H9 (cell line): ENCODE data around the gene SETDB2. TPM values are rescaled to one million over a fixed set of nuclear protein-coding genes. Genes with fewer than 3 reads are reported as not detected.

ENCODE experiments used
- DNase-seq: peaks from one replicate; pipeline ENCODE4 v3.0.0-alpha.2; 2017
- H2AFZ ChIP-seq: one replicate; pipeline ENCODE4 v1.6.1; 2013; ENCODE audit warnings: mild to moderate bottlenecking, low read length, control low read depth, moderate library complexity
- H2AK5ac ChIP-seq: 2 replicates; pipeline ENCODE4 v1.6.1; 2013; ENCODE audit warnings: low read length, control low read depth, mixed read lengths; ENCODE audit not compliant: insufficient read length
- H2BK120ac ChIP-seq: one replicate; pipeline ENCODE4 v1.6.1; 2013; ENCODE audit warnings: low read depth, mild to moderate bottlenecking, low read length, control low read depth, inconsistent platforms; ENCODE audit not compliant: poor library complexity, severe bottlenecking
- H2BK12ac ChIP-seq: 2 replicates; pipeline ENCODE4 v1.6.1; 2013; ENCODE audit warnings: low read length, control low read depth, mixed read lengths, low read depth; ENCODE audit not compliant: insufficient read length
- H2BK15ac ChIP-seq: 2 replicates; pipeline ENCODE4 v1.6.1; 2013; ENCODE audit warnings: low read depth, low read length, control low read depth
- H2BK20ac ChIP-seq: one replicate; pipeline ENCODE4 v1.6.1; 2013; ENCODE audit warnings: low read depth, mild to moderate bottlenecking, low read length, control low read depth, inconsistent platforms; ENCODE audit not compliant: poor library complexity, severe bottlenecking
- H2BK5ac ChIP-seq: 2 replicates; pipeline ENCODE4 v1.6.1; 2013; ENCODE audit warnings: low read length, control low read depth, mixed read lengths; ENCODE audit not compliant: insufficient read length
- H3K14ac ChIP-seq: 2 replicates; pipeline ENCODE4 v1.6.1; 2013; ENCODE audit warnings: low read length, control low read depth; ENCODE audit not compliant: insufficient read depth
- H3K18ac ChIP-seq: 2 replicates; pipeline ENCODE4 v1.6.1; 2013; ENCODE audit warnings: low read depth, mild to moderate bottlenecking, mixed read lengths, low read length, control low read depth; ENCODE audit not compliant: insufficient read length
- H3K23ac ChIP-seq: 2 replicates; pipeline ENCODE4 v1.6.1; 2013; ENCODE audit warnings: low read length, control low read depth, mixed read lengths, low read depth; ENCODE audit not compliant: insufficient read length
- H3K23me2 ChIP-seq: 2 replicates; pipeline ENCODE4 v1.6.1; 2013; ENCODE audit warnings: low read depth, mild to moderate bottlenecking, mixed read lengths, low read length, control low read depth; ENCODE audit not compliant: insufficient read length, poor library complexity, severe bottlenecking
- H3K27ac ChIP-seq: 2 replicates; pipeline ENCODE4 v1.5.1; 2013; ENCODE audit warnings: low read length, control low read depth, mixed read lengths, low read depth; ENCODE audit not compliant: insufficient read length
- H3K27me3 ChIP-seq: 2 replicates; pipeline ENCODE4 v1.6.1; 2013; ENCODE audit warnings: low read length, control low read depth, inconsistent platforms; ENCODE audit not compliant: insufficient read depth
- H3K4ac ChIP-seq: 2 replicates; pipeline ENCODE4 v1.6.1; 2013; ENCODE audit warnings: low read depth, mild to moderate bottlenecking, control low read depth, inconsistent platforms, low read length, moderate library complexity
- H3K4me1 ChIP-seq: 2 replicates; pipeline ENCODE4 v1.6.1; 2013; ENCODE audit warnings: low read length, control low read depth, inconsistent platforms; ENCODE audit not compliant: insufficient read depth
- H3K4me2 ChIP-seq: 2 replicates; pipeline ENCODE4 v1.6.1; 2013; ENCODE audit warnings: low read length, control low read depth, mixed read lengths; ENCODE audit not compliant: insufficient read length, insufficient read depth
- H3K56ac ChIP-seq: 2 replicates; pipeline ENCODE4 v1.6.1; 2013; ENCODE audit warnings: low read depth, mild to moderate bottlenecking, mixed read lengths, low read length, control low read depth; ENCODE audit not compliant: insufficient read length
- H3K79me1 ChIP-seq: 2 replicates; pipeline ENCODE4 v1.6.1; 2013; ENCODE audit warnings: low read depth, mild to moderate bottlenecking, moderate library complexity, low read length, control low read depth, inconsistent platforms; ENCODE audit not compliant: insufficient read depth, poor library complexity, severe bottlenecking
- H3K79me2 ChIP-seq: 2 replicates; pipeline ENCODE4 v1.6.1; 2013; ENCODE audit warnings: low read length, control low read depth, inconsistent platforms; ENCODE audit not compliant: insufficient read depth
- H3K9ac ChIP-seq: 2 replicates; pipeline ENCODE4 v1.6.1; 2013; ENCODE audit warnings: low read length, control low read depth, mixed read lengths; ENCODE audit not compliant: insufficient read length; ENCODE audit errors: extremely low read depth
- H3K9me3 ChIP-seq: one replicate; pipeline ENCODE4 v1.6.1; 2013; ENCODE audit warnings: low read depth, low read length, inconsistent platforms; ENCODE audit not compliant: control insufficient read depth
- H3T11ph ChIP-seq: one replicate; pipeline ENCODE4 v1.6.1; 2013; ENCODE audit warnings: mild to moderate bottlenecking, low read length, control low read depth, inconsistent platforms
- H4K20me1 ChIP-seq: one replicate; pipeline ENCODE4 v1.6.1; 2013; ENCODE audit not compliant: control insufficient read depth, insufficient read length, insufficient read depth
- H4K5ac ChIP-seq: 2 replicates; pipeline ENCODE4 v1.6.1; 2013; ENCODE audit warnings: low read depth, mild to moderate bottlenecking, mixed read lengths, low read length, control low read depth; ENCODE audit not compliant: insufficient read length
- H4K8ac ChIP-seq: replicated peaks from 2 replicates; pipeline ENCODE4 v1.6.1; 2013; ENCODE audit warnings: low read length, control low read depth, mixed read lengths, low read depth; ENCODE audit not compliant: insufficient read length
- H4K91ac ChIP-seq: 2 replicates; pipeline ENCODE4 v1.6.1; 2013; ENCODE audit warnings: low read depth, mild to moderate bottlenecking, moderate library complexity, mixed read lengths, low read length, control low read depth; ENCODE audit not compliant: insufficient read length
- H3K27ac Mint-ChIP-seq, 3 experiments: 2 replicates in 2 of 3; 3 replicates in 1 of 3; pipeline ENCODE4 v1.8.0; 2020 to 2021; ENCODE audit warnings: mixed read lengths in 3 of 3, mild to moderate bottlenecking in 1 of 3, moderate library complexity in 1 of 3
- H3K27me3 Mint-ChIP-seq: 2 replicates; pipeline ENCODE4 v1.8.0; 2021; ENCODE audit warnings: low read depth, mild to moderate bottlenecking, moderate library complexity, mixed read lengths
- H3K36me3 Mint-ChIP-seq, 3 experiments: 2 replicates in 2 of 3; 3 replicates in 1 of 3; pipeline ENCODE4 v1.8.0; 2020 to 2021; ENCODE audit warnings: low read depth in 3 of 3, mixed read lengths in 3 of 3; ENCODE audit not compliant: insufficient read depth in 1 of 3
- H3K4me1 Mint-ChIP-seq, 2 experiments: 2 replicates each; pipeline ENCODE4 v1.8.0; 2020; ENCODE audit warnings: mixed read lengths in 2 of 2
- H3K4me3 Mint-ChIP-seq, 2 experiments: 2 replicates in 1 of 2; 3 replicates in 1 of 2; pipeline ENCODE4 v1.8.0; 2020 to 2021; ENCODE audit warnings: mild to moderate bottlenecking in 2 of 2, mixed read lengths in 2 of 2, moderate library complexity in 1 of 2
- H3K9me3 Mint-ChIP-seq, 2 experiments: 2 replicates in 1 of 2; 3 replicates in 1 of 2; pipeline ENCODE4 v1.8.0; 2020; ENCODE audit warnings: mild to moderate bottlenecking in 2 of 2, mixed read lengths in 2 of 2, moderate library complexity in 1 of 2
- WGBS: extraction: QIAGEN DNeasy Blood & Tissue Kit; methylation state at CpG from one replicate; pipeline ENCODE4 v1.1.7; 2013; ENCODE audit warnings: missing lambda C conversion rate, low lambda C conversion rate, mixed read lengths; ENCODE audit not compliant: insufficient read length; ENCODE audit errors: extremely low coverage; 5-methylcytosine and 5-hydroxymethylcytosine counted together
- total RNA-seq: library from RNA; stranded (reverse); gene quantifications from 2 replicates; pipeline ENCODE4 v1.2.1, GENCODE V29; 2021
- TF ChIP-seq, protein P1 (sequence below): fragments of 200-600 bp; sonication (generic); conservative IDR thresholded peaks from 3 replicates; pipeline ENCODE4 v1.8.0; 2021; ENCODE audit warnings: antibody characterized with exemption, mild to moderate bottlenecking

Gene SETDB2
- total RNA-seq, 1 experiment from 2014 or later, result 5.7 TPM

DNA sequence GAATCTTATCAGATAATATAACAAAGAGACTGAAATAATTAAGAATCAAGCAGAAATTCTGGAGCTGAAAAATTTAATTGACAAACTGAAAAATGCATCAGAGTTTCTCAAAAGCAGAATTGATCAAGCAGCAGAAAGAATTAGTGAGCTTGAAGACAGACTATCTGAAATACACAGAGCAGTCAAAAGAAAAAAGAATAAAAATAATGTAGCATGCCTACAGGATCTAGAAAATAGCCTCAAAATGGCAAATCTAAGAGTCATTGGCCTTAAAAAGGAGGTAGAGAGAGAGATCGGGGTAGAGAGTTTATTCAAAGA is 39.4 kb upstream of the SETDB2 start:
- no peaks in the 10 kb centered on the region for H4K20me1 ChIP-seq
- no peaks in the 10 kb centered on the region for H3K79me1 ChIP-seq
- no peak overlapping the region for H3T11ph ChIP-seq
- WGBS, result no CpG with 5 or more reads among the region's 1 CpG
- no peak overlapping the region for H3K23ac ChIP-seq
- H3K14ac ChIP-seq, result no peak overlapping the region
- Mint-ChIP-seq H3K27ac (no peak overlapping the region), H3K4me3 (no peak overlapping the region), H3K9me3 (no peaks in the 10 kb centered on the region), H3K36me3 (no peaks in the 10 kb centered on the region), H3K27me3 (peaks cover 3% of the 10 kb centered on the region), H3K4me1 (peaks cover 8 to 10% of the 10 kb centered on the region in 2 experiments)
- H3K23me2 ChIP-seq, result no peaks in the 10 kb centered on the region
- H3K9me3 ChIP-seq, result no peaks in the 10 kb centered on the region
- H3K4ac ChIP-seq, result no peak overlapping the region
- no peak overlapping the region for H2AFZ ChIP-seq
- no peak overlapping the region for H3K56ac ChIP-seq
- no peak overlapping the region for H4K91ac ChIP-seq
- no peak overlapping the region for H2BK15ac ChIP-seq
- no peaks in the 10 kb centered on the region for H3K79me2 ChIP-seq
- no peak overlapping the region for H4K8ac ChIP-seq
- H3K9ac ChIP-seq, result no peak overlapping the region
- no peak overlapping the region for H3K18ac ChIP-seq
- H2BK120ac ChIP-seq, result no peak overlapping the region
- no peak overlapping the region for H3K4me2 ChIP-seq
- no peaks in the 10 kb centered on the region for H3K27me3 ChIP-seq
- H2BK20ac ChIP-seq, result no peak overlapping the region
- TF ChIP-seq, protein P1, sequence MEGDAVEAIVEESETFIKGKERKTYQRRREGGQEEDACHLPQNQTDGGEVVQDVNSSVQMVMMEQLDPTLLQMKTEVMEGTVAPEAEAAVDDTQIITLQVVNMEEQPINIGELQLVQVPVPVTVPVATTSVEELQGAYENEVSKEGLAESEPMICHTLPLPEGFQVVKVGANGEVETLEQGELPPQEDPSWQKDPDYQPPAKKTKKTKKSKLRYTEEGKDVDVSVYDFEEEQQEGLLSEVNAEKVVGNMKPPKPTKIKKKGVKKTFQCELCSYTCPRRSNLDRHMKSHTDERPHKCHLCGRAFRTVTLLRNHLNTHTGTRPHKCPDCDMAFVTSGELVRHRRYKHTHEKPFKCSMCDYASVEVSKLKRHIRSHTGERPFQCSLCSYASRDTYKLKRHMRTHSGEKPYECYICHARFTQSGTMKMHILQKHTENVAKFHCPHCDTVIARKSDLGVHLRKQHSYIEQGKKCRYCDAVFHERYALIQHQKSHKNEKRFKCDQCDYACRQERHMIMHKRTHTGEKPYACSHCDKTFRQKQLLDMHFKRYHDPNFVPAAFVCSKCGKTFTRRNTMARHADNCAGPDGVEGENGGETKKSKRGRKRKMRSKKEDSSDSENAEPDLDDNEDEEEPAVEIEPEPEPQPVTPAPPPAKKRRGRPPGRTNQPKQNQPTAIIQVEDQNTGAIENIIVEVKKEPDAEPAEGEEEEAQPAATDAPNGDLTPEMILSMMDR, result no peak
- no peak overlapping the region for H3K27ac ChIP-seq
- no peaks in the 10 kb centered on the region for H3K4me1 ChIP-seq
- no peak overlapping the region for H2BK5ac ChIP-seq
- DNase-seq, result no peak
- no peak overlapping the region for H2BK12ac ChIP-seq
- no peak overlapping the region for H4K5ac ChIP-seq
- H2AK5ac ChIP-seq, result no peak overlapping the region
